ENCODE measurements around the gene AP1G2.

Gene AP1G2

DNA sequence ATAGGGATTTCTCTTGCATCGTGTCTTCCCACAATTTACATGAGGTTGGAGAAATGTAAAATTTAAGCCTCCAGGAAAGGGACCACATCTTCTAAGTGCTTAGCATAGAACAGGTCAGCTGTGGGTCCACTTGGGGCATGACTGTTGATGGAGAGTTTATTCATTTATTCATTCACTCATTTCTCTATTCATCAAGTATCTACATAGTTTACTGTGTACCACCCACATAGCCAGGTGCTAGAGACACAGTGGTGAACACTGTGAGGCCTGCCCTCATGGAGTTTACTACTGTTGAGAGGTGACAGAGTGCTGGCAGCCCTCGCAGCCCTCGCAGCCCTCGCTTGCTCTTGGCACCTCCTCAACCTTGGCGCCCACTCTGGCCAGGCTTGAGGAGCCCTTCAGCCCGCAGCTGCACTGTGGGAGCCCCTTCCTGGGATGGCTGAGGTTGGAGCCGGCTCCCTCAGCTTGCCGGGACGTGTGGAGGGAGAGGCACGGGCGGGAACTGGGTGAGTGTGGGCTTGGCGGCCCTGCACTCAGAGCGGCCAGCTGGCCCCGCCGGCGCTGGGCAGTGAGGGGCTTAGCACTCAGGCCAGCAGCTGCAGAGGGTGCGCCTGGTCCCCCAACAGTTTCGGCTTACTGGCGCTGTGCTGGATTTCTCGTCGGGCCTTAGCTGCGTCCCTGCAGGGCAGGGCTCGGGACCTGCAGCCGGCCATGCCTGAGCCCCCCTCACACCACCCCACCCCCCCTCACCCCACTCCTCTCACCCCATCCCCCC lies 12.7 kb upstream of the AP1G2 start:
- H3K27ac Mint-ChIP-seq = no peak overlapping the region
- no peaks in the 10 kb centered on the region for H3K9me3 Mint-ChIP-seq
- H3K27me3 Mint-ChIP-seq = peaks cover 36% of the 10 kb centered on the region
- peaks cover 11% of the 10 kb centered on the region for H3K4me1 Mint-ChIP-seq
- peaks cover under 1% of the 10 kb centered on the region for H3K36me3 Mint-ChIP-seq
- no peak overlapping the region for H3K4me3 Mint-ChIP-seq

DNA sequence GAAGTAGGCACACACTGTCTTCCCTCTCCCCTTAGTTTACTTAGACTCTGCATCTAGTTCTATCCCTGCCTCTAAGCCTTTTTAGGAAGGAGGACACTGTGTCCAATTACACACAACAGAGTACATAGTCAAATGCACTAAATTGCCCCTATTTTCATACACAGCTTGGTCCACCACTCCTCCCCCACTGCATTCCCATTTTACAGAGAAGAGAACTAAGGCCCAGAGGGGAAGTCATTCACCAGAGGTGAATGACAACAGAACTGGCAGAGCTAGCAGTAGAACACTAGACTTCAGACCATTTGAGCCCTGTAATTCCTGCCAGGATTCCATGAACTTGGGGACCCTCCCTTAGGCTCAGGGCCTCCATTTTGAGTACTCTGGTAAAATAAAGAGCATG lies 12.1 kb upstream of the AP1G2 start:
- Mint-ChIP-seq H3K4me1 (peaks cover 11% of the 10 kb centered on the region), H3K9me3 (no peaks in the 10 kb centered on the region), H3K36me3 (peaks cover 2% of the 10 kb centered on the region), H3K27me3 (peaks cover 42% of the 10 kb centered on the region), H3K4me3 (no peak overlapping the region), H3K27ac (no peak overlapping the region)

DNA sequence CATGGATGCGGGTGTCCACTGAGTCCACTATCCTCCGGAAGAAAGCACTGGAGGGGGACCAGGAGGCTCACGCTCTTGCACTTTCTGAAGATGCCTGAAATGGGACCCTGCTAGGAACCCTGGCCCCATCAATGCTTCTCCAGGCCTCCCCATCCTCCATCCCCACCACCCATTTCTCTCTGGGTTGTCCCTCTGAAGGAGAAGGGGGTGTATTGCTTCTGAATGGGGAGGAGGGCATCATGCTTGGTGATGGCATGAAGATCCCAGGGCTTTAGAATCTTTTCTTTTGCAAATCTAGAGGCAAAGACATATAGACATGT lies 11.7 kb upstream of the AP1G2 start:
- Mint-ChIP-seq H3K27me3 (peaks cover 44% of the 10 kb centered on the region), H3K4me1 (peaks cover 11% of the 10 kb centered on the region), H3K9me3 (no peaks in the 10 kb centered on the region), H3K4me3 (no peak overlapping the region), H3K36me3 (peaks cover 2% of the 10 kb centered on the region), H3K27ac (no peak overlapping the region)

GRCh38 chr14:23578560-23579310 lies 11.1 kb upstream of the AP1G2 start, which contains the start of gene JPH4:
TSS of gene JPH4 (minus strand) at chr14:23578790. CDS start at chr14:23577453, 1,337 bp downstream.
- Mint-ChIP-seq H3K9me3 (no peaks in the 10 kb centered on the region), H3K27me3 (peaks cover 41% of the 10 kb centered on the region), H3K36me3 (peaks cover 2% of the 10 kb centered on the region), H3K4me3 (peak within 1 kb of the TSS; percentile 27), H3K27ac (no peak within 1 kb of the TSS), H3K4me1 (peaks cover 11% of the 10 kb centered on the region)

GRCh38 chr14:23577710-23578392 lies 10.3 kb upstream of the AP1G2 start:
- peaks cover 11% of the 10 kb centered on the region for H3K4me1 Mint-ChIP-seq
- peaks cover 2% of the 10 kb centered on the region for H3K36me3 Mint-ChIP-seq
- H3K27me3 Mint-ChIP-seq = peaks cover 38% of the 10 kb centered on the region
- H3K9me3 Mint-ChIP-seq = no peaks in the 10 kb centered on the region
- H3K27ac Mint-ChIP-seq = no peak overlapping the region
- no peak overlapping the region for H3K4me3 Mint-ChIP-seq

DNA sequence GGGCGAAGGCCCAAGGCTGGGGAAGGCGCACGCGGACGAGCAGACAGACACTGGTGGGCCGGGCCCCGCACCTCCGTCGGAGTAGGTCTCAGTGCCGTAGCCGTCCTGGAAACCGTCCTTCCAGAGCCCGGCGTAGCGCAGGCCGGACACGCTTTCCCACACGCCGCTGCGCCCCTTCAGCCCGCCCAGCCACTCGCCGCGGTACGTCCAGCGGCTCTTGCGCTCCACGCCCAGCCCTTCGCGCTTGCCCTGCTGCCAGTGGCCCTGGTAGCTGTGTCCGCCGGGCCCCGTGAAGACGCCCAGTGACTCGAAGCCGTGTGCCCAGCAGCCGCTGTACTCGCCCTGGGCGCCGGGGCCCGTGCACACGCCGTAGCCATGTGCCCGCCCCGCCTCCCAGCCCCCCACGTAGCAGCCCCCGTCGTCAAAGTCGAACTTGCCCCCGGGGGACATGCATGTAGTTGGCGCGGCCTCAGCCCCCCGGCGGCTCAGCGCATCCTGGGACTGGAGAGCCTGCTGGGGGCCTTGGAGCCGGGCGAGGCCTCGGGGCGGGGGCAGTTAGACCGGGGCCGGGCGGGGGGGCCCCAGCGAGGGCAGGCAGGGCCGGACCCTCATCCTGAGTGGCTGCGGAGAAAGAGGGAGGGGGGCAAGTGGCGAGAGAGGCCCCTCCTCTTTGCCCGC lies 9.6 kb upstream of the AP1G2 start:
- Mint-ChIP-seq H3K4me3 (peak overlapping the region; percentile 83), H3K9me3 (no peaks in the 10 kb centered on the region), H3K36me3 (peaks cover 2% of the 10 kb centered on the region), H3K27ac (no peak overlapping the region), H3K27me3 (peaks cover 35% of the 10 kb centered on the region), H3K4me1 (peaks cover 11% of the 10 kb centered on the region)

DNA sequence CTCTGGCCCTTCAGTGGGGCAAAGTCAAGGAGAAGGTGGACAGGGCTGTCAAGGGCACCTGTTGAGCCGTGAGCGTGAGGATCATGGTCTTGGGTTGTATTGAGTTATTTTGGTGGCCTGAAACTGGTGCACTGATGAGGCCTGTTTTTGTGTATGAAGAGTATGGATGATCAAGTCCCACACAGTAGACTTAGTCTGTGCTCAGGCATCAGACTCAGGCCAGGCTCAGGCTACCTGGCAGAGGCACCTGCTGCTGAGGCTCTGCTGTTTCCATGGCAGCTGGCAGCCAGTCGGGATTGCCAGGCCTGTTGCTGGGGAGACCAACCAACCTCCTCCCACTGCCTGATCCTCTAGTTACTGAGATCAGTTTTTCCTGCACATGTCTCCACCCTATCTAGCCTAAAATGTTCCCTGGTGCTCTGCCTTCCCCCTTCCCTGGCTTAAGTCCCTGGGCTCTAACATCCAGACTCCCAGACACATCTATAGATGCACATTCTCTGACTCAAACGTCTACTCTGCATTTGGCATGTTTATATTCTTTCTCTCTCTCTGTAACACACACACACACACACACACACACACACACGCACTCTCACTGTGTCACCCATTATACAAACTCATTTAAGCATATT lies 5.9 kb upstream of the AP1G2 start:
- no peaks in the 10 kb centered on the region for H3K9me3 Mint-ChIP-seq
- no peak overlapping the region for H3K4me3 Mint-ChIP-seq
- H3K27ac Mint-ChIP-seq = no peak overlapping the region
- H3K36me3 Mint-ChIP-seq = peaks cover 2% of the 10 kb centered on the region
- peaks cover 20% of the 10 kb centered on the region for H3K27me3 Mint-ChIP-seq
- H3K4me1 Mint-ChIP-seq = peaks cover 19% of the 10 kb centered on the region

- Mint-ChIP-seq H3K4me3 (no peak overlapping the region), H3K36me3 (peaks cover 2% of the 10 kb centered on the region), H3K9me3 (no peaks in the 10 kb centered on the region), H3K27ac (no peak overlapping the region), H3K4me1 (peaks cover 23% of the 10 kb centered on the region), H3K27me3 (peaks cover 17% of the 10 kb centered on the region)
These were observed 5.2 kb upstream of the AP1G2 start for GRCh38 chr14:23572836-23573235.

GRCh38 chr14:23572524-23572828 lies 4.9 kb upstream of the AP1G2 start:
- no peak overlapping the region for H3K27ac Mint-ChIP-seq
- no peaks in the 10 kb centered on the region for H3K9me3 Mint-ChIP-seq
- peaks cover 17% of the 10 kb centered on the region for H3K27me3 Mint-ChIP-seq
- H3K36me3 Mint-ChIP-seq = peaks cover 2% of the 10 kb centered on the region
- H3K4me3 Mint-ChIP-seq = no peak overlapping the region
- H3K4me1 Mint-ChIP-seq = peaks cover 26% of the 10 kb centered on the region

- Mint-ChIP-seq H3K4me1 (peaks cover 28% of the 10 kb centered on the region), H3K36me3 (peaks cover 2% of the 10 kb centered on the region), H3K9me3 (no peaks in the 10 kb centered on the region), H3K4me3 (no peak overlapping the region), H3K27me3 (peaks cover 15% of the 10 kb centered on the region), H3K27ac (no peak overlapping the region)
These were observed 4.3 kb upstream of the AP1G2 start for GRCh38 chr14:23571701-23572523.

- H3K4me3 Mint-ChIP-seq = no peak overlapping the region
- H3K27me3 Mint-ChIP-seq = peaks cover 8% of the 10 kb centered on the region
- no peaks in the 10 kb centered on the region for H3K9me3 Mint-ChIP-seq
- H3K36me3 Mint-ChIP-seq = peaks cover 2% of the 10 kb centered on the region
- H3K27ac Mint-ChIP-seq = no peak overlapping the region
- peaks cover 28% of the 10 kb centered on the region for H3K4me1 Mint-ChIP-seq
These were observed 3.4 kb upstream of the AP1G2 start for GRCh38 chr14:23570806-23571483.

- Mint-ChIP-seq H3K27ac (peak overlapping the region; percentile 78), H3K9me3 (no peaks in the 10 kb centered on the region), H3K27me3 (no peaks in the 10 kb centered on the region), H3K36me3 (no peaks in the 10 kb centered on the region), H3K4me3 (no peak overlapping the region), H3K4me1 (peaks cover 28% of the 10 kb centered on the region)
These were observed 2.0 kb upstream of the AP1G2 start for GRCh38 chr14:23569443-23570151.

DNA sequence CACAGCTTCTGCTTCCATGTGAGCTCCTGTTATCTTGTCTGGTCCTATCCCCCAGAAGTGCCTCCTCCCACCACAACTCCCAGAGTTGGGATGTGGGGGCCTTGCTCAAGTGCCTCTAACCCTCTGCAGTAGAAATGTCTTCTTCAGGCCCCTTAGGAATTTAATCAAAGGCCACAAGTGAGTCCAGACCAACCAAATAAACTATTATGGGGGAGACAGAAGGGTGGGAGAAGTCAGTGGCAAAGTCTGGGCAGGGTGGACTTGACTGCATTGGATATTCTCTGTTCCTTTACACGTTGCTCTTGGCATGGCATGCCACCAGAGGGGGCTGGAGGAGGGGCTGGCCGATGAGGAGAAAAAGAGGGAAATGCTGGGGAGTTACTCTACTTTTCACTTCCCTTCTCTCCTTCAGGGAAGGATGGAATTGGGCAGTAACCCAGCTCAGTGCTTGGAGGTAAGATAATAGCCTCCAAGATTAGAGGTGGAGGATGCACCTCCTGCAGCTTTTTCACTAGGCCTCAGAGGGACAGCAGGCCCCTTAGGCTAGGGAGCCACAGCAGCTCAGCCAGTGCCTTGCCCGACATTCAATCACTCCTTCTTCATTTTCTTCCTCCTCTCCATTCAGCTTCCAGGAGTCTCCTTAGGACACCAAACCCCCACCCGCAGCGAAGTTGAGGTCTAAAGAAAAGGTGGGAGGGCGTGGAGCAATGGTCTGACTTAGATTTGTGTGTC lies 1.2 kb upstream of the AP1G2 start:
- peak overlapping the region; percentile 78 for H3K27ac Mint-ChIP-seq
- no peaks in the 10 kb centered on the region for H3K9me3 Mint-ChIP-seq
- H3K36me3 Mint-ChIP-seq = no peaks in the 10 kb centered on the region
- H3K4me1 Mint-ChIP-seq = peaks cover 28% of the 10 kb centered on the region
- no peaks in the 10 kb centered on the region for H3K27me3 Mint-ChIP-seq
- H3K4me3 Mint-ChIP-seq = peak overlapping the region; percentile 99
